K562 (cell line): Measurements from ENCODE around the gene GIMAP8. TPM values are rescaled to one million over a fixed set of nuclear protein-coding genes. Genes with fewer than 3 reads are reported as not detected.
A peak's percentile ranks its signal among the peaks of the same experiment; 100 is the strongest.

ENCODE experiments used
- ARNT ChIP-seq, 2 experiments: fragments of 450-650 bp; IDR thresholded peaks; 2 replicates each; pipeline ENCODE4 v1.6.1; 2016; ENCODE audit warnings: mild to moderate bottlenecking in 1 of 2
- C11orf30 ChIP-seq: fragments of 450-650 bp; IDR thresholded peaks from 2 replicates; pipeline ENCODE4 v1.6.1; 2016; ENCODE audit warnings: low read depth, mild to moderate bottlenecking
- CBFA2T3 ChIP-seq: fragments of 450-650 bp; IDR thresholded peaks from 2 replicates; pipeline ENCODE4 v1.6.1; 2017
- CBFB ChIP-seq: sonication (generic); formaldehyde crosslinking; IDR thresholded peaks from 2 replicates; pipeline ENCODE4 v1.4.0; 2020; ENCODE audit warnings: mild to moderate bottlenecking, missing genetic modification reagents
- DMBX1 ChIP-seq: fragments of 250-450 bp; sonication (Bioruptor Pico); IDR thresholded peaks from 2 replicates; pipeline ENCODE4 v1.8.0; 2022; ENCODE audit warnings: inconsistent platforms, mild to moderate bottlenecking, moderate library complexity, borderline replicate concordance
- DNMT1 ChIP-seq: fragments of 450-650 bp; IDR thresholded peaks from 2 replicates; pipeline ENCODE4 v1.6.1; 2016; ENCODE audit warnings: antibody characterized with exemption, mild to moderate bottlenecking
- GATAD2A ChIP-seq: fragments of 450-650 bp; IDR thresholded peaks from 2 replicates; pipeline ENCODE4 v1.6.1; 2017
- HDAC2 ChIP-seq: fragments of 450-650 bp; IDR thresholded peaks from 2 replicates; pipeline ENCODE4 v1.6.1; 2016; ENCODE audit warnings: mild to moderate bottlenecking
- KDM5B ChIP-seq: fragments of 200-600 bp; sonication (generic); IDR thresholded peaks from 2 replicates; pipeline ENCODE4 v1.6.1; 2012; ENCODE audit warnings: low read depth, mild to moderate bottlenecking, moderate library complexity, low read length, control low read depth, inconsistent platforms; ENCODE audit not compliant: insufficient replicate concordance
- KLF6 ChIP-seq: fragments of 250-450 bp; sonication (Bioruptor Pico); IDR thresholded peaks from 2 replicates; pipeline ENCODE4 v1.4.0; 2020; ENCODE audit warnings: mild to moderate bottlenecking, moderate library complexity, borderline replicate concordance
- MEIS2 ChIP-seq: fragments of 450-650 bp; IDR thresholded peaks from 2 replicates; pipeline ENCODE4 v1.6.1; 2014; ENCODE audit warnings: mild to moderate bottlenecking; ENCODE audit not compliant: partially characterized antibody
- SMAD4 ChIP-seq: fragments of 250-450 bp; sonication (Bioruptor Pico); conservative IDR thresholded peaks from 2 replicates; pipeline ENCODE4 v1.8.0; 2021; ENCODE audit warnings: inconsistent platforms, mild to moderate bottlenecking, moderate library complexity
- TAF15 ChIP-seq: fragments of 200-400 bp; formaldehyde crosslinking; IDR thresholded peaks from 2 replicates; pipeline ENCODE4 v1.6.1; 2017; ENCODE audit warnings: mild to moderate bottlenecking, low read depth, low read length, moderate library complexity
- YY1 ChIP-seq, 3 experiments: IDR thresholded peaks; 2 replicates each; pipeline ENCODE4 v1.6.1; 2011; ENCODE audit warnings: low read length in 2 of 3, mild to moderate bottlenecking in 2 of 3, moderate library complexity in 2 of 3, borderline replicate concordance in 1 of 3, control low read depth in 1 of 3, low read depth in 1 of 3; ENCODE audit not compliant: insufficient read depth in 3 of 3, insufficient replicate concordance in 2 of 3, control insufficient read depth in 1 of 3, insufficient read length in 1 of 3; ENCODE audit errors: extremely low read depth in 1 of 3
- ZBED1 ChIP-seq: IDR thresholded peaks from 2 replicates; pipeline ENCODE4 v1.6.1; 2014
- ZNF165 ChIP-seq: fragments of 250-450 bp; sonication (Bioruptor Pico); IDR thresholded peaks from 2 replicates; pipeline ENCODE4 v1.4.0; 2020; ENCODE audit warnings: borderline replicate concordance
- ZNF436 ChIP-seq: fragments of 250-450, 450-650 bp; sonication (Bioruptor Pico); formaldehyde crosslinking; IDR thresholded peaks from 2 replicates; pipeline ENCODE4 v1.7.0; 2020; ENCODE audit warnings: mild to moderate bottlenecking
- polyA plus RNA-seq, 8 experiments: library from polyadenylated mRNA; depleted of rRNA in 4 of 8; stranded (reverse) in 5 of 8; unstranded in 3 of 8; fragments of >200 nt; fragmentation: Nextera tagmentation in 2 of 8; fragmentation: Illumina TruSeq in 1 of 8; extraction: Ambion mirVana in 2 of 8; extraction: Trizol in 1 of 8; gene quantifications; 2 replicates each; pipeline versions ENCODE4 v1.2.1 to v1.2.3, GENCODE V29; 2011 to 2014; ENCODE audit warnings: inconsistent platforms in 1 of 8, missing spikeins in 1 of 8
- total RNA-seq, 7 experiments: library from RNA; depleted of rRNA in 6 of 7; stranded (reverse); fragments of >200 nt in 6 of 7; fragmentation: Illumina TruSeq in 2 of 7; extraction: Trizol in 2 of 7; gene quantifications; 2 replicates each; pipeline versions ENCODE4 v1.2.1 to v1.2.3, GENCODE V29; 2011 to 2021; ENCODE audit warnings: low replicate concordance in 1 of 7
- TF ChIP-seq, protein P1 (sequence below): fragments of 250-450 bp; sonication (Bioruptor Pico); IDR thresholded peaks from 2 replicates; pipeline ENCODE4 v1.5.0; 2021; ENCODE audit warnings: mild to moderate bottlenecking, borderline replicate concordance
- TF ChIP-seq, protein P2 (sequence below): fragments of 250-450 bp; sonication (Bioruptor Pico); IDR thresholded peaks from 2 replicates; pipeline ENCODE4 v1.4.0; 2020; ENCODE audit warnings: mild to moderate bottlenecking, moderate library complexity, borderline replicate concordance
- TF ChIP-seq, protein P3 (sequence below), 2 experiments: fragments of 450-650 bp; IDR thresholded peaks; 2 replicates each; pipeline ENCODE4 v1.6.1; 2016

GIMAP8 gene
- total and polyA plus RNA-seq, 9 of the 15 experiments (the other 6 are each of a cell fraction or from before 2014, with no cell fraction given) = not detected

DNA sequence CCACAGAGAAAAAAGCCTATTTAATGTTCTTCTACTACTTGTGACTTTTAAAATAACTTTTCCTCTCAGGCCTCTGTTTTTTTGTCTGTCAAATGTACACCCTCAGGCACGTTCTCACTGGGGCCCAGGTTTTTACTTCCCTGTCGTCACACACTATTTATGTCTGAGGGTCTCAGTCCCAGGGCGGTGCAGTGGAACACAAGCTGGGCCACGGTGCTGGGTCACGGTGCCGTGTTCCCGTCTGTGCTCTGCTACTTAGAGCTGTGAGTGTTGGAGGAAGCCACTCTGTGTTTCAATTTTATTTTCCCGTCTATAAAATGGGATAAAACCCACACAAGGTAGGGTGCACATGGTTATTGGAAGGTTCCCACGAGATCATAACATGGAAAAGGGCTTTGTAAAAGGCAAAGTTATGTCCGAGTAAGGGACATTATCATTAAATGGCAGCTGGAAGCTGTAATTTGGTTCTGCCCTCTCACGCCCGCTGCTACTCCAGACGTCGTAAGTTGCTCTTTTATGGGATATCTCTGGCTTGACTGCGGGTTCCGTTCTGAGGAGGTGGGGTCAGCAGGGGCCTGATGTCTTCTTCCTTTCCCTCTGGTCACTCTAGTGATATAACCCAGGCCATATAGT is 46.1 kb upstream of the GIMAP8 start (continued):
- TF ChIP-seq, protein P1, sequence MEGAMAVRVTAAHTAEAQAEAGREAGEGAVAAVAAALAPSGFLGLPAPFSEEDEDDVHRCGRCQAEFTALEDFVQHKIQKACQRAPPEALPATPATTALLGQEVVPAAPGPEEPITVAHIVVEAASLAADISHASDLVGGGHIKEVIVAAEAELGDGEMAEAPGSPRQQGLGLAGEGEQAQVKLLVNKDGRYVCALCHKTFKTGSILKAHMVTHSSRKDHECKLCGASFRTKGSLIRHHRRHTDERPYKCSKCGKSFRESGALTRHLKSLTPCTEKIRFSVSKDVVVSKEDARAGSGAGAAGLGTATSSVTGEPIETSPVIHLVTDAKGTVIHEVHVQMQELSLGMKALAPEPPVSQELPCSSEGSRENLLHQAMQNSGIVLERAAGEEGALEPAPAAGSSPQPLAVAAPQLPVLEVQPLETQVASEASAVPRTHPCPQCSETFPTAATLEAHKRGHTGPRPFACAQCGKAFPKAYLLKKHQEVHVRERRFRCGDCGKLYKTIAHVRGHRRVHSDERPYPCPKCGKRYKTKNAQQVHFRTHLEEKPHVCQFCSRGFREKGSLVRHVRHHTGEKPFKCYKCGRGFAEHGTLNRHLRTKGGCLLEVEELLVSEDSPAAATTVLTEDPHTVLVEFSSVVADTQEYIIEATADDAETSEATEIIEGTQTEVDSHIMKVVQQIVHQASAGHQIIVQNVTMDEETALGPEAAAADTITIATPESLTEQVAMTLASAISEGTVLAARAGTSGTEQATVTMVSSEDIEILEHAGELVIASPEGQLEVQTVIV (CRISPR knock-in tag) = peak; percentile 34; the same call in 1 of the 2 replicates
- TF ChIP-seq KDM5B (no peak), ZNF165 (CRISPR knock-in tag) (no peak), SMAD4 (no peak; the same call in 1 of the 2 replicates), CBFA2T3 (peak; percentile 23; the same call in 1 of the 2 replicates), ZNF436 (CRISPR knock-in tag) (no peak), CBFB (CRISPR knock-in tag) (no peak), YY1 (IDR thresholded peaks at IDR 0.05; ENCODE audit: borderline replicate concordance in 1 of 3, control insufficient read depth in 1 of 3, extremely low read depth in 1 of 3, insufficient read depth in 3 of 3, insufficient read length in 1 of 3, insufficient replicate concordance in 2 of 3, low read depth in 1 of 3, low read length in 2 of 3) (peak in 1 of 3 experiments; percentile 34), DMBX1 (no peak), DNMT1 (no peak), C11orf30 (no peak), MEIS2 (no peak), ZBED1 (0 out of 2 replicates have a peak, but pooled peaks have one; percentile 26), ARNT (IDR thresholded peaks at IDR 0.05) (peak; percentile 62 to 67; a peak in 1 of 4 replicates), GATAD2A (no peak), HDAC2 (peak; percentile 59; the same call in 1 of the 2 replicates), KLF6 (CRISPR knock-in tag) (no peak), TAF15 (no peak)
- TF ChIP-seq, protein P2, sequence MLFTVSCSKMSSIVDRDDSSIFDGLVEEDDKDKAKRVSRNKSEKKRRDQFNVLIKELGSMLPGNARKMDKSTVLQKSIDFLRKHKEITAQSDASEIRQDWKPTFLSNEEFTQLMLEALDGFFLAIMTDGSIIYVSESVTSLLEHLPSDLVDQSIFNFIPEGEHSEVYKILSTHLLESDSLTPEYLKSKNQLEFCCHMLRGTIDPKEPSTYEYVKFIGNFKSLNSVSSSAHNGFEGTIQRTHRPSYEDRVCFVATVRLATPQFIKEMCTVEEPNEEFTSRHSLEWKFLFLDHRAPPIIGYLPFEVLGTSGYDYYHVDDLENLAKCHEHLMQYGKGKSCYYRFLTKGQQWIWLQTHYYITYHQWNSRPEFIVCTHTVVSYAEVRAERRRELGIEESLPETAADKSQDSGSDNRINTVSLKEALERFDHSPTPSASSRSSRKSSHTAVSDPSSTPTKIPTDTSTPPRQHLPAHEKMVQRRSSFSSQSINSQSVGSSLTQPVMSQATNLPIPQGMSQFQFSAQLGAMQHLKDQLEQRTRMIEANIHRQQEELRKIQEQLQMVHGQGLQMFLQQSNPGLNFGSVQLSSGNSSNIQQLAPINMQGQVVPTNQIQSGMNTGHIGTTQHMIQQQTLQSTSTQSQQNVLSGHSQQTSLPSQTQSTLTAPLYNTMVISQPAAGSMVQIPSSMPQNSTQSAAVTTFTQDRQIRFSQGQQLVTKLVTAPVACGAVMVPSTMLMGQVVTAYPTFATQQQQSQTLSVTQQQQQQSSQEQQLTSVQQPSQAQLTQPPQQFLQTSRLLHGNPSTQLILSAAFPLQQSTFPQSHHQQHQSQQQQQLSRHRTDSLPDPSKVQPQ (CRISPR knock-in tag) = 0 out of 2 replicates have a peak, but pooled peaks have one; percentile 14
- TF ChIP-seq, protein P3, sequence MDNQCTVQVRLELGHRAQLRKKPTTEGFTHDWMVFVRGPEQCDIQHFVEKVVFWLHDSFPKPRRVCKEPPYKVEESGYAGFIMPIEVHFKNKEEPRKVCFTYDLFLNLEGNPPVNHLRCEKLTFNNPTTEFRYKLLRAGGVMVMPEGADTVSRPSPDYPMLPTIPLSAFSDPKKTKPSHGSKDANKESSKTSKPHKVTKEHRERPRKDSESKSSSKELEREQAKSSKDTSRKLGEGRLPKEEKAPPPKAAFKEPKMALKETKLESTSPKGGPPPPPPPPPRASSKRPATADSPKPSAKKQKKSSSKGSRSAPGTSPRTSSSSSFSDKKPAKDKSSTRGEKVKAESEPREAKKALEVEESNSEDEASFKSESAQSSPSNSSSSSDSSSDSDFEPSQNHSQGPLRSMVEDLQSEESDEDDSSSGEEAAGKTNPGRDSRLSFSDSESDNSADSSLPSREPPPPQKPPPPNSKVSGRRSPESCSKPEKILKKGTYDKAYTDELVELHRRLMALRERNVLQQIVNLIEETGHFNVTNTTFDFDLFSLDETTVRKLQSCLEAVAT (IDR thresholded peaks at IDR 0.05) = 0 out of 4 replicates have a peak, but pooled peaks of 1 of the 2 experiments have one; percentile 27
